ENCODE data around the gene SPTB.

Gene SPTB

DNA sequence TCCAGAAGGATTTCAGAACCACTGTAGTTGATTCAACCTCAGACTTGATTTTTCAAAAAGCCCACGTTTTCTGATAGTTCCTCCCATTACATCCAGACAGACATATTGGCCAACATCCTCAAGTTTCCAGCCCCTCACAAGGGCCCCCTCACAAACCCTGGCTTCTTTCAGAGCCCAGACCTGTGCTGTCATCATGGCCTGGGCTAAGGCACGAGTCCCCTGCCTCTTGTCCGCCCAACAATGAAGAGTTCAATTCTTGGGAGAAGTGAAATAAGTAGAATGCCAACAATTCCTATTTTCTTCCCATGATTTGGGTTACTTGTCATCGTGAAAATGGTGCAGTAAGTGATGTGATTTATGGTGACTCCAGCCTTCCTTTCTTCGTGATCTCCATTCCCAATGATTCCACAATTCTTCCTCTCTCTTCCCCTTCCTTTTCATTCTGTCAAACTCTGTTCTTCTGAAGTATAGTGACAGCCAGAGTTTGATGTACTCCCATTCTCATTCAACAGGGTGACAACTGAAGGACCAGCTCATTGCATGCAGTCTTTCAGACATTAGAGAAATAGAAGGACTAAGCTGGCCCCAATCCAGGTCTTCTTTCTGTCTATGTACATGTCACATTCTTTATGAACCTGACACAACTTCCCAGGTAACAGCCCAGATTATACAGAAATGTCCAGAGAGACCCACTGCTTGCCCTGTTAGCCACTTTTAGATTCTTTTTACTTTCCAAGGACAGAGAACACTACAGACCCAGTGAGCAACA is 29.2 kb downstream of the SPTB start:
- DNase-seq (ENCODE audit: low spot score): no peak

DNA sequence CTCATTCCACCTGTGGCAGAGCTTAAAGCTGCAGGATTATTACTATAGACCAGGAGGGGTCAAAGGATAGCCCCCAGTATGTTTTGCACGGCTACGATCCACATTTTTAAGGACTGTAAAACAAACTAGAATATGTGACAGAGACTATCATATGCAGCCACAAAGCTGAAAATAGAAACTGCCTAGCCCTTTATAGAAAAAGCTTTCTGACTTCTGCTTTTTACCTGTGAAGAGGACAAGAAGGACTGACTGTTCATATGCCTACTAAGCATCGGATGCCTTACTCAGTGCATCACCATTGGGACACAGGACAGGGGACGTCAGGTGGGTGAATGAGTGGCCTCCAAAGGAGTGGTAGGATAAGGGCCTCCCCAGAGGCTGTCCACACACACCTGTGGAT is 29.8 kb downstream of the SPTB start:
- DNase-seq (ENCODE audit: low spot score): no peak

GRCh38 chr14:64848239-64848638 is 31.5 kb downstream of the SPTB start:
- DNase-seq (ENCODE audit: low spot score): no peak

DNA sequence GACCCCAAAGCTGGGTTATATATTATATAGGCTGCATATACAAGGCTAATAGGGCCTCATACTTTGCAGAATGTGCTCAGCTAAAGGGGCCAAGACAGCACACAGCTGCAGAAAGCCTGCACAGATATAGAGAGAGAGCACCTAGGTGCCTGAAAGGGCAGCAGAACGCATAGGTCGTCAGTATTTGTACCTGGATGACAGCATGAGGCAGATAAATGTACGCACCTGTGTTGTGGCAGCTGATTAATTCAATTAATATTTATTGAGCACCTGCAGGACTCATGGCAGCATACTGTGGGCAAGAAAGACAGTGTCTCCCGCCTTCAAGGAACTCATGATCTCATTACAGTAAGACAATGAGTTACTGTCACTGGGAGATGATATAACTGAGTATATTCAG is 33.4 kb downstream of the SPTB start:
- no peak for DNase-seq (ENCODE audit: low spot score)

GRCh38 chr14:64845878-64846277 is 33.8 kb downstream of the SPTB start:
- no peak for DNase-seq (ENCODE audit: low spot score)

DNA sequence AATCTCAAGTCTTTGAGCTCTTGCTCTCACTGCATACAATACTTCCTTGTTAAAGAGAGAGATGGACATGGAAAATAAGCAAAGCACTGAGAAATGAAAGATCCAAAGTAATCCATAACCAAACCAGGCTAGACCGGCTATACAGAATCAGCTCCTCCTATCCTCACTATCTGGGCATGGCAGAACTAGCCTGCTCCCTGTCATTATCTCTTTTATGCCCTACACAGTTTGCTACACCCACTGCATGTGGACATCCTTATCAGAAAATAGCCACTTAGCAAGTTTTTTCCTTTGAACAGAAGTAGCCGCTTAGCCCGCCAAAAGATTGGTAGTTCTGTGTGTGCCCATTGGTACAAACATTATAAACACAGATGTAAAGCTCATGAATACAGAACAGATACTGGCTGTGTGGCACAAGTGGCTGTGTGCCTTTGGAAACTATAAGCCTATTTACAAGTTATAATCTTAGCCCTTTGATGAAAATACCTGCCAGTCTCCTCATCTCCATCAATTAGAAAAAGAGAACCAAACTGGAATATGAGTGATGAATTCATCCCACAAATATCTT is 34.7 kb downstream of the SPTB start:
- DNase-seq (ENCODE audit: low spot score): no peak

DNA sequence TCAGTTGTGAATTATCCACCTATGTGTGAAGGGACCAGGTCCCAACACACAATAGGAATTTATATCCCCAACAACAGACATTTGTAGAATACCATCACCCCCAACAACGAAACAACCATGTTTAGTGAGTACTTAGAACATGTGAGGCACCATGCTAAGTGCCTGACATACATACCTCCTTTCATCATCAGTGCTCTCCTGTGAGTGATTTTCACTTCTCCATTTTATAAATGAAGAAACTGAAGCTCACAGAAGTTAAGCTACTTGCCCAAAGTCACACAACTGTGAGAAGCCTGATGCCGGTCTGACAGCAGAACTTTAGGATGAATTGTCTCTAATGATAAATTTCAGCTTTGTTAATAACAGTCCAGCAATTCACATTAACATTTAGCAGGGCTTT is 35.4 kb downstream of the SPTB start:
- no peak for DNase-seq (ENCODE audit: low spot score)

DNA sequence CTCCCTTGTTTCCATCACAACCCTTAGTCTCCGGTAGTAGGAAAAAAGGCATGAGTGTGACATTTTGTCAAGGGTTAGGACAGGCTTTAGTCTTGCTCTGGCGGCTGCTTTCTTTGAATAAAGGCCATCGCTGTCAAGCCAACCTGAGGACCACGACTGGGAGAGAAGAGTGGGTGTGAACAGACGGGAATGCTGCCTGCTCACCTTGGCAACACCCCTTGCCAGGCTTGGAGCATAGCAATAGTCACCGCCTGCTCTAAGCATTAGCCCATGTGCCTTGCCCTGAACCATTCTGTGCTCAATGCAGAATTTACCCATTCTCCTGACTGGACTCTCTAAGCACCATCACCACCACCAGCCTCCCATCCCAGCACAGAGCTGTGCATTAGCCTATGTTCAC is 36.2 kb downstream of the SPTB start:
- DNase-seq (ENCODE audit: low spot score): peak; percentile 35

DNA sequence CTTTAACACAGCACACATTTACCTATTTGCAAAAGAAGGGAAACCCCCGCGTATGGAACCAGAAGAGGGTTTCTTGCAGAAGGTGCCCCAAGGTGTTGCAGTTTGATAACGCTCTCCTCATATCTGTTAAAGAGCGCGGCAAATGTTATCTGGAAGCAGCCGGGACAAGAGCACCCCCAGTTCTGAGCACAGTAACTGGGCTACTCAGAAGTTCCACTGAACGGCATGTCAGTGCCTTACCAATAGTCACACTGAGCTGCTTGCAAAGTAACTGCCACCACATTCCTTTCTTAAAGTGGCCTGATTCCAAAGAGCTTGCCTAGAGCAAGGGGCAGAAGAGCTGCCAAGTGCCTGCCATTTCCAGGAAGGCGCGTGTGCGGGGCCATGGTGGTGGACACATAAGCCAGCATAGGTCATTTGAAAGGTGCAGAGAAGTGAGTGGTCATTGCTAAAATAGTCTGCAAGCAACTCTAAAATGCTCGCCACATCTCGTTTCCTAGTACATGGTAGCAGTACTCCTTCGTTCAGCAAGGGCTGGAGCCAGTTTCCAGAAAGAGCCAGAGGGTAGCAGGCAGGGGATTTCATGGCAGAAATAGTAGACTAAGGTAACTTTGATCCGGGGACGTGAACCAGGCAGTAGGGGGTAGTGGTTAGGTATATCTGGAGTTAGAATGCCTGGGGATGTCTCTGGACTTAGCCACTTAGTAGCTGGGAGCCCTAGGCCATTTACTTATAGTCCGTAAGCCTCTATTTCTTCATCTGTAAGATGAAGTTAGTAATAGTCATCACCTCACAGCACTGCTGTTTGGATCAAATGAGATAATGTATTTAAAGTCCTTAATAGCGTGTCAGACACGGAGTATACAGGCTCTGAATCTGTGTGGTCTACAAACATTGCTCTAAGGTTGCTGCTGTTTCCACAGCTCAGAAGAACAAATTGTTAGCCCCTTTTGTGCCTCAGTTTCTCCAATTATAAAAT is 37.6 kb downstream of the SPTB start:
- DNase-seq (ENCODE audit: low spot score): no peak

GRCh38 chr14:64841121-64841651 is 38.5 kb downstream of the SPTB start:
- DNase-seq (ENCODE audit: low spot score): no peak

DNA sequence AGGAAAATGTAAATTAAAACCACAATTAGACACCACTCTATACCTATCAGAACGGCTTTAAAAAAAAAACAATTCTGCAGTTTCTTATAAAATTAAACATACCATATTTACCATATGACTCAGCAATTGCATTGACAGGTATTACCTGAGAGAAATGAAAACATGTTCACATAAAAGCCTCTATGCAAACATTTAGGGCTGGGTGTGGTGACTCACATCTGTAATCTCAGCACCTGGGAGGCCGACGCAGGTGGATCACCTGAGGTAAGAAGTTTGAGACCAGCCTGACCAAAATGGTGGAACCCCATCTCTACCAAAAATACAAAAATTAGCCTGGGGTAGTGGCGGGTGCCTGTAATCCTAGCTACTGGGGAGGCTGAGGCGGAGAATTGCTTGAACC is 41.1 kb downstream of the SPTB start:
- no peak for DNase-seq (ENCODE audit: low spot score)

GRCh38 chr14:64835431-64835830 is 44.3 kb downstream of the SPTB start:
- peak; percentile 59 for DNase-seq (ENCODE audit: low spot score)

- DNase-seq (ENCODE audit: low spot score): no peak
These were observed 44.7 kb downstream of the SPTB start for GRCh38 chr14:64834965-64835364.

DNA sequence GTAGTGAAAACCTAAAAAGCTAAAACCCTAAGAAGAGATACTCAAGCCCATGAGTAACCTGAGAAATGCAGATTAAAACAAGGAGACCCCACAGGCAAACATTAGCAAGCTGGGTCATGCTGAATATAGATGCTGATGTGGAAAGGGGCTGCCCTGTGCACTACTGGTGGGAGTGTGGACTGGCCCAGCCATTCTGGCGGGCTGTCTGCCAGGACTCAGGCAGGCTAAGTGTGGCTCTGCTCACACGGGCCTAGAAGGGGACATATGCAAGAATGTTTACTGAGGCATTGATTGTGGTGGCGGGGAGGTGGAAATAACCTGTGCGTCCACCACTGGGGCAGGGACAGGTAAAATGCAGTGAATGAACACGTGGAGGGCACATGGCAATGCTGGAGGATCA is 48.3 kb downstream of the SPTB start:
- DNase-seq (ENCODE audit: low spot score): no peak

DNA sequence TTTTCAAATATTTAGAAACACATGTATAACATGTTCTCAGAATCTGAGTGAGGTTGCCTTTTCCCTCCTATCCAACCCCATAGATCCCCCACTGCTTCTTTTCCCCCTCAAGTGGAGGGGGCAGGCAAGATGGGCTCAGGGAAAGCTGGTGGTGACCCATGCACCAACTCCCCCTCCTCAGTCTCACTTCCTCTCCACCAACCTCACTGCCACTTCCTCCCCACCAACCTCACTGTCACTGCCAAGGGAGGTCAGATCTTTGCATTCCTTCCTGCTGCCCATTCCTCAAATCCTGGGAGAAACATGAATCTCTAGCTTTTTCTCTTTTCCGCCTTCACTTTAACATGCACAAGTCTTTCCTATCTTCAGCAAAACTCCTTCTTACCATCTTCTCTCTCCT is 48.7 kb downstream of the SPTB start:
- no peak for DNase-seq (ENCODE audit: low spot score)

- no peak for DNase-seq (ENCODE audit: low spot score)
These were observed 51.6 kb downstream of the SPTB start for GRCh38 chr14:64828071-64828470.

DNA sequence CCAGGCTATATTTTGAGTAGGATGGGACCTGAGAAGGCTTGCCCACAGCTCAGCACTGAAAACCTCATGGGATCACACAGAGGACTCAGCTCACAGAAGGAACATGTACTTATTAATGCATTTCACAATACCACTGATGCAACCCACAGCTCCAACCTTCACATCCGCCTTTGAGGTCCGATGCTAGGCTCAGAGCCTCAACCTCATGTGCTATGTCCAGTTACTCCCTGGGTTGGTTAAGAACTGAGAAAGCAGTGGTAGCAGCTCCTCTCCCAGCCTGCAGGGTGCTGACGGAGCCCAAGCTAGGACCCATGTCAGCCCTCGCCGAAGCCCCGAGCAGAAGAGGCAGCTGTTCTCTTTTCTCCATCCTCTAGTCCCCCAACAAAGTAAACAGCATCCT is 52.9 kb downstream of the SPTB start:
- no peak for DNase-seq (ENCODE audit: low spot score)

- DNase-seq (ENCODE audit: low spot score): no peak
These were observed 53.4 kb downstream of the SPTB start for GRCh38 chr14:64826333-64826732.

- DNase-seq (ENCODE audit: low spot score): no peak
These were observed 54.2 kb downstream of the SPTB start for GRCh38 chr14:64825509-64825908.

GRCh38 chr14:64825006-64825405 is 54.7 kb downstream of the SPTB start:
- no peak for DNase-seq (ENCODE audit: low spot score)

- DNase-seq (ENCODE audit: low spot score): no peak
These were observed 55.2 kb downstream of the SPTB start for GRCh38 chr14:64824471-64824870.

GRCh38 chr14:64823305-64823861 is 56.3 kb downstream of the SPTB start:
- peak; percentile 76 for DNase-seq (ENCODE audit: low spot score)
